ENCODE results near the gene LEFTY1.

The LEFTY1 gene

GRCh38 chr1:225866981-225867380, 22.0 kb downstream of the LEFTY1 start:
- DNase-seq = no peak
- peak overlapping the region in 1 of 2 experiments; percentile 65 for H3K27ac ChIP-seq (ENCODE audit: insufficient read depth in 1 of 2, low read depth in 1 of 2, low read length in 2 of 2, poor library complexity in 1 of 2, severe bottlenecking in 2 of 2)
- H3K4me1 ChIP-seq (ENCODE audit: control extremely low read depth in 1 of 4, control insufficient read depth in 4 of 4, insufficient read depth in 4 of 4, low read length in 3 of 4) = peaks cover 0 to 27% (median 21%) of the 10 kb centered on the region in 4 experiments
- H3K9me3 ChIP-seq (ENCODE audit: control extremely low read depth in 1 of 5, control insufficient read depth in 4 of 5, insufficient read depth in 2 of 5, low read depth in 1 of 5, low read length in 4 of 5) = no peaks in the 10 kb centered on the region
- WGBS (ENCODE audit: insufficient coverage) = 64% methylated on average over 2 of the region's 6 CpGs
- H3K4me3 ChIP-seq (ENCODE audit: control insufficient read depth in 1 of 7, extremely low read depth in 1 of 7, insufficient read depth in 4 of 7, low read depth in 2 of 7, low read length in 6 of 7) = no peak overlapping the region
- peaks cover 7 to 78% (median 52%) of the 10 kb centered on the region in 4 experiments for H3K36me3 ChIP-seq (ENCODE audit: control insufficient read depth in 4 of 4, insufficient read depth in 4 of 4, low read length in 3 of 4)
- H3K27me3 ChIP-seq (replicated peaks in 2 of 5; ENCODE audit: control insufficient read depth in 4 of 5, insufficient read depth in 5 of 5, low read length in 4 of 5) = no peaks in the 10 kb centered on the region
- ChIA-PET POLR2A (interaction anchor here (1.4 kb wide), 1 partner anchor 11 kb away, joined by 5 read pairs; no protein-coding TSS in a partner anchor), CTCF (interaction anchor here (0.7 to 1.9 kb wide), 7 partner anchors 10 to 44 kb away, joined by 3 to 8 read pairs (median 4); partner anchors contain the start of gene TMEM63A)

GRCh38 chr1:225866061-225866837, 22.7 kb downstream of the LEFTY1 start:
- Histone ChIP-seq H3K9me3 (ENCODE audit: control extremely low read depth in 1 of 5, control insufficient read depth in 4 of 5, insufficient read depth in 2 of 5, low read depth in 1 of 5, low read length in 4 of 5) (no peaks in the 10 kb centered on the region), H3K4me3 (ENCODE audit: control insufficient read depth in 1 of 7, extremely low read depth in 1 of 7, insufficient read depth in 4 of 7, low read depth in 2 of 7, low read length in 6 of 7) (peak overlapping the region in 4 of 7 experiments; percentile 6 to 28 (median 16)), H3K4me1 (ENCODE audit: control extremely low read depth in 1 of 4, control insufficient read depth in 4 of 4, insufficient read depth in 4 of 4, low read length in 3 of 4) (peaks cover 0 to 27% (median 21%) of the 10 kb centered on the region in 4 experiments), H3K27ac (ENCODE audit: insufficient read depth in 1 of 2, low read depth in 1 of 2, low read length in 2 of 2, poor library complexity in 1 of 2, severe bottlenecking in 2 of 2) (peak overlapping the region; percentile 41 to 65), H3K27me3 (replicated peaks in 2 of 5; ENCODE audit: control insufficient read depth in 4 of 5, insufficient read depth in 5 of 5, low read length in 4 of 5) (no peaks in the 10 kb centered on the region), H3K36me3 (ENCODE audit: control insufficient read depth in 4 of 4, insufficient read depth in 4 of 4, low read length in 3 of 4) (peaks cover 5 to 79% (median 53%) of the 10 kb centered on the region in 4 experiments)
- CTCF ChIA-PET = interaction anchor here (1.1 to 1.9 kb wide), 10 partner anchors 9 to 89 kb away, joined by 3 to 8 read pairs (median 4); partner anchors contain the start of genes SRP9 and TMEM63A
- POLR2A ChIA-PET = interaction anchor here (0.6 to 1.4 kb wide), 2 partner anchors 12 to 16 kb away, joined by 3 to 5 read pairs; partner anchors contain the start of gene TMEM63A
- DNase-seq = peak; percentile 85 to 96 (median 95)
- WGBS (ENCODE audit: insufficient coverage) = 33% methylated on average over 4 of the region's 8 CpGs

- POLR2A ChIA-PET = interaction anchor here (0.5 to 1.4 kb wide), 2 partner anchors 12 to 284 kb away, joined by 3 to 5 read pairs; no protein-coding TSS in a partner anchor
- Histone ChIP-seq H3K27ac (ENCODE audit: insufficient read depth in 1 of 2, low read depth in 1 of 2, low read length in 2 of 2, poor library complexity in 1 of 2, severe bottlenecking in 2 of 2) (peak overlapping the region; percentile 26 to 41), H3K9me3 (ENCODE audit: control extremely low read depth in 1 of 5, control insufficient read depth in 4 of 5, insufficient read depth in 2 of 5, low read depth in 1 of 5, low read length in 4 of 5) (no peaks in the 10 kb centered on the region), H3K27me3 (replicated peaks in 2 of 5; ENCODE audit: control insufficient read depth in 4 of 5, insufficient read depth in 5 of 5, low read length in 4 of 5) (no peaks in the 10 kb centered on the region), H3K4me3 (ENCODE audit: control insufficient read depth in 1 of 7, extremely low read depth in 1 of 7, insufficient read depth in 4 of 7, low read depth in 2 of 7, low read length in 6 of 7) (peak overlapping the region in 3 of 7 experiments; percentile 12 to 28 (median 20)), H3K36me3 (ENCODE audit: control insufficient read depth in 4 of 4, insufficient read depth in 4 of 4, low read length in 3 of 4) (peaks cover 5 to 80% (median 52%) of the 10 kb centered on the region in 4 experiments), H3K4me1 (ENCODE audit: control extremely low read depth in 1 of 4, control insufficient read depth in 4 of 4, insufficient read depth in 4 of 4, low read length in 3 of 4) (peaks cover 0 to 27% (median 21%) of the 10 kb centered on the region in 4 experiments)
- 92% methylated on average over 12 of the region's 13 CpGs for WGBS (ENCODE audit: insufficient coverage)
- DNase-seq = peak in 1 of 3 donors; percentile 23
- CTCF ChIA-PET = interaction anchor here (1.1 to 1.9 kb wide), 8 partner anchors 9 to 88 kb away, joined by 3 to 8 read pairs (median 4); partner anchors contain the start of genes SRP9 and TMEM63A
Measured at GRCh38 chr1:225865514-225865913, 23.4 kb downstream of the LEFTY1 start.

DNA sequence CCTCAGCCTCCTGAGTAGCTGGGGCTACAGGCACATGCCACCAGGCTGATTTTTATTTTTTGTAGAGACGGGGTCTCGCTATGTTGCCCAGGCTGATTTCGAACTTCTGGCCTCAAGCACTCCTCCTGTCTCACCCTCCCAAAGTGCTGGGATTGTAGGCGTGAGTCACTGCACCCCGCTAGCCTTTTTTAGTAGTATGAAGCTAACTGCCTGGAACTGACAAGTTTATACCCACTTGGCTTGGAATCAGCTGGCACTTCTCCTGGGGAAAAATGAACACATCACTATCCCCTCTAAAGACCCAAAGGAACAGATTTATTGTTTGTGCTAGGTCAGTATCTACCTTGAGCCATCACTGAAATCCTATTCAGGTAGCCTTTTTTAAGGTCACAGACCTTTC, 25.8 kb downstream of the LEFTY1 start:
- H3K36me3 ChIP-seq (ENCODE audit: control insufficient read depth in 4 of 4, insufficient read depth in 4 of 4, low read length in 3 of 4) = peaks cover 8 to 81% (median 59%) of the 10 kb centered on the region in 4 experiments
- WGBS (ENCODE audit: insufficient coverage) = 100% methylated on average over 4 of the region's 5 CpGs
- DNase-seq = no peak
- ChIA-PET CTCF (interaction anchor here (0.9 to 1.4 kb wide), 2 partner anchors 13 to 48 kb away, joined by 3 to 4 read pairs; no protein-coding TSS in a partner anchor), POLR2A (no interaction called here)
- no peak overlapping the region for H3K27ac ChIP-seq (ENCODE audit: insufficient read depth in 1 of 2, low read depth in 1 of 2, low read length in 2 of 2, poor library complexity in 1 of 2, severe bottlenecking in 2 of 2)
- H3K27me3 ChIP-seq (replicated peaks in 2 of 5; ENCODE audit: control insufficient read depth in 4 of 5, insufficient read depth in 5 of 5, low read length in 4 of 5) = no peaks in the 10 kb centered on the region
- peaks cover 0 to 27% (median 21%) of the 10 kb centered on the region in 4 experiments for H3K4me1 ChIP-seq (ENCODE audit: control extremely low read depth in 1 of 4, control insufficient read depth in 4 of 4, insufficient read depth in 4 of 4, low read length in 3 of 4)
- no peaks in the 10 kb centered on the region for H3K9me3 ChIP-seq (ENCODE audit: control extremely low read depth in 1 of 5, control insufficient read depth in 4 of 5, insufficient read depth in 2 of 5, low read depth in 1 of 5, low read length in 4 of 5)
- no peak overlapping the region for H3K4me3 ChIP-seq (ENCODE audit: control insufficient read depth in 1 of 7, extremely low read depth in 1 of 7, insufficient read depth in 4 of 7, low read depth in 2 of 7, low read length in 6 of 7)

DNA sequence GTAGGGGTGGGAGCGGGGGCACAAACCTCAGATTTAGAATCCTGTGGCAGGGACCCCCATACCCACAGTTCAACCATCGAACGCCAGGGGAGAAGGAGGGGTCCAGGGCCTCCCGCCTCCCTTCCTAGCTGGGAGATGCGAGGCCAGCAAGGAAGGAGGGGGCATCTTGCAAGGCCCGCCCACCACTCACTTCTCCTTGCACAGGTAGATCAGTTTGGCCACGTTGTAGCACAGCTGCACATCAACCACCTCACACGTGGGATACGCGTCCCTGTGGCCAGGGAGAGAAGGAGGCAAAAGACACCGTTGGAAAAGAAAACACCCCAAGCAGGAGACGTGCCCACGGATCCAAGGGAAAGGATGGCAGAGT, 26.4 kb downstream of the LEFTY1 start:
- Histone ChIP-seq H3K27me3 (replicated peaks in 2 of 5; ENCODE audit: control insufficient read depth in 4 of 5, insufficient read depth in 5 of 5, low read length in 4 of 5) (no peaks in the 10 kb centered on the region), H3K36me3 (ENCODE audit: control insufficient read depth in 4 of 4, insufficient read depth in 4 of 4, low read length in 3 of 4) (peaks cover 8 to 75% (median 59%) of the 10 kb centered on the region in 4 experiments), H3K4me1 (ENCODE audit: control extremely low read depth in 1 of 4, control insufficient read depth in 4 of 4, insufficient read depth in 4 of 4, low read length in 3 of 4) (peaks cover 0 to 26% (median 20%) of the 10 kb centered on the region in 4 experiments), H3K4me3 (ENCODE audit: control insufficient read depth in 1 of 7, extremely low read depth in 1 of 7, insufficient read depth in 4 of 7, low read depth in 2 of 7, low read length in 6 of 7) (no peak overlapping the region), H3K27ac (ENCODE audit: insufficient read depth in 1 of 2, low read depth in 1 of 2, low read length in 2 of 2, poor library complexity in 1 of 2, severe bottlenecking in 2 of 2) (no peak overlapping the region), H3K9me3 (ENCODE audit: control extremely low read depth in 1 of 5, control insufficient read depth in 4 of 5, insufficient read depth in 2 of 5, low read depth in 1 of 5, low read length in 4 of 5) (no peaks in the 10 kb centered on the region)
- ChIA-PET CTCF (interaction anchor here (1.4 kb wide), 1 partner anchor 14 kb away, joined by 4 read pairs; no protein-coding TSS in a partner anchor), POLR2A (no interaction called here)
- 94% methylated on average over 8 of the region's 13 CpGs for WGBS (ENCODE audit: insufficient coverage)
- DNase-seq = no peak

DNA sequence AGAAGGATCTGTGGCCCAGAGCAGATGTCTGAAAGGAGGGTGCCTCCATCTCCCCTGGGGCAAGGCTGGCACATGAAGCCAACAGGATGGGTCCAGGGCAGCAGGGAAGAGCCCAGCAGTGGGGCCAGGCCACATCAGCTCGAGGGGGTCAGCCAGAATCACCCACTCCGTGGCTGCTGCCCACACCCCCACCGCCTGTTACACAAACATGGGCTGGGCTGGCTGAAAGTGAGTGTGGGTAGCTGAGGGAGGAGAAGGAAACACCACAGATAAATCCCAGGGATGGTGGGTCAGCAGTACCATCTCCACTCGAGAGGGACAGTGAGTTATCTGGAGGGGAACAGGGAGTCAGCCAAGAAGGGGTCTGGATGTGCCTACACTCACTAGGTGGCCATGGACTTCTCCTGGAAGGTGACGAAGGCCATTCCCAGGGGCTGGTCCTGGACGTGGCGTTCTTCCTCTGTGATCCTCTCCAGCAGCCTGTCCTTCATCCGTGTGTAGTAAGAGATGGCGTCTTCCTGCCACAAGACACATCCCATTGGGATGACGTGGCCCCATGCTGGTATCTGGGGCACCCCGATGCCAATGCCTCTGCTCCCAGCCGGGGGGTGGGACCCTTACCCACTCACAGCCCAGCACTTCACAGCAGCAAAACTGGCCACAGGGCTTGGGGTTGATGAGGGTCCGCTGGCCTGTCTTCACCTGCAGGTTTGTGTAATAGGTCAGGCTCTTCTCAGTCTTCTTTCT, 26.9 kb downstream of the LEFTY1 start:
- Histone ChIP-seq H3K27ac (ENCODE audit: insufficient read depth in 1 of 2, low read depth in 1 of 2, low read length in 2 of 2, poor library complexity in 1 of 2, severe bottlenecking in 2 of 2) (no peak overlapping the region), H3K4me1 (ENCODE audit: control extremely low read depth in 1 of 4, control insufficient read depth in 4 of 4, insufficient read depth in 4 of 4, low read length in 3 of 4) (peaks cover 0 to 25% (median 18%) of the 10 kb centered on the region in 4 experiments), H3K4me3 (ENCODE audit: control insufficient read depth in 1 of 7, extremely low read depth in 1 of 7, insufficient read depth in 4 of 7, low read depth in 2 of 7, low read length in 6 of 7) (no peak overlapping the region), H3K9me3 (ENCODE audit: control extremely low read depth in 1 of 5, control insufficient read depth in 4 of 5, insufficient read depth in 2 of 5, low read depth in 1 of 5, low read length in 4 of 5) (no peaks in the 10 kb centered on the region), H3K36me3 (ENCODE audit: control insufficient read depth in 4 of 4, insufficient read depth in 4 of 4, low read length in 3 of 4) (peaks cover 5 to 76% (median 55%) of the 10 kb centered on the region in 4 experiments), H3K27me3 (replicated peaks in 2 of 5; ENCODE audit: control insufficient read depth in 4 of 5, insufficient read depth in 5 of 5, low read length in 4 of 5) (no peaks in the 10 kb centered on the region)
- 98% methylated on average over 5 of the region's 13 CpGs for WGBS (ENCODE audit: insufficient coverage)
- POLR2A ChIA-PET = no interaction called here
- CTCF ChIA-PET = interaction anchor here (1.1 to 1.4 kb wide), 3 partner anchors 14 to 100 kb away, joined by 3 to 4 read pairs (median 3); no protein-coding TSS in a partner anchor
- DNase-seq = no peak
